ENCODE measurements around the gene BICDL1.

The BICDL1 gene

GRCh38 chr12:120085920-120086645 lies 97.0 kb downstream of the BICDL1 start:
- no peak for DNase-seq

GRCh38 chr12:120086801-120087621 lies 98.0 kb downstream of the BICDL1 start:
- DNase-seq, result peak; percentile 95

- no peak for DNase-seq
Observed at GRCh38 chr12:120089105-120089504, 100.1 kb downstream of the BICDL1 start.

DNA sequence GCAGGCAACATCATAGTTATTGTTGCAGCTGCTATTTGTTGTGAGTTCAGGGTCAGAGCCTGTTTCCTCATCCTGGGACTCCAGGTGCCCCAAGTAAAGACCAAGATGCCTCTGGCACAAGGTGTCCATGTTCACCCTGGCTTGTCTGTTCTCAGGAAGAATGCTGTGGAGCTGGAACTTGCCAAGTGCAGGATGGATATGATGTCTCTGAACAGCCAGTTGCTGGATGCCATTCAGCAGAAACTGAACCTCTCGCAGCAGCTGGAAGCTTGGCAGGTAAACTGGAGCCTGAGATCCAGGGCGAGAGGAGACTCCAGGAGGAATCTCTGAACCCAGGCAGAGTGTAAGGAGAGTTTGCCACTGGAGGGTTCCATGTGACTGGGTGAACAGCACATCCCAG lies 100.8 kb downstream of the BICDL1 start:
- DNase-seq, result no peak

- DNase-seq, result no peak
Observed at GRCh38 chr12:120090206-120090605, 101.2 kb downstream of the BICDL1 start.

DNA sequence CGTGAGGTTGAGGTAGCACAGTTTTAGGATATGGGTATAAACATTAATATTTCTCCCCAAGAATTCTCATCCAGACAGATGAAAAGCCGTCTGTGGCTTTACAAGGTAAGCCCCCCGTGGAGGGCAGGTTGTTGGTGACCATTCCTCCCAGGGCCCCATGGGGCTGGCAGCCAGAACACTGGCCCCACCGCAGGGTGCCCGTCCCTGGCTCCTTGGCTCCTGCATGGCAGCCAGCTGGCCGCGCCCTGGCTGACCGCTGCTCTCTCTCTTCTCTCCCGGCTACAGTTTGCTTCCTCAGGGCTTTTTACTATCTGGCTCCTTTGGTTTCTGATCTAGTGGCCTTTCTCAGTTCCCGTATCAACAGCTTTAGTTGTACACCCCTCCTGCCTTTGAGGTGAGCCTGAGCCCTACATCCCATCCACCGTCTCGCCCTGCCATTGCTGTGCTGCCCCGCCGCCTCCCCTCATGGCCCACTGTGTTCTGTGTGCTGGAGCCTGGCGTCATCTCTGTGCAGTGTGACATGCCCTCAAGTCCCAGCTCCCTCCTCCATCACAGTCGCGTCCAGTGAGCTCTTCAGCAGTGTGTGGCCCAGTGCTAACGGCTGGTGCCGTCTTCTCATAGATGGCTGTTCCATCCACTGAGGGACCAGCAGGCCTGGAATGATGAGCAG lies 101.7 kb downstream of the BICDL1 start:
- DNase-seq, result no peak

- no peak for DNase-seq
Observed at GRCh38 chr12:120091371-120092090, 102.5 kb downstream of the BICDL1 start.

DNA sequence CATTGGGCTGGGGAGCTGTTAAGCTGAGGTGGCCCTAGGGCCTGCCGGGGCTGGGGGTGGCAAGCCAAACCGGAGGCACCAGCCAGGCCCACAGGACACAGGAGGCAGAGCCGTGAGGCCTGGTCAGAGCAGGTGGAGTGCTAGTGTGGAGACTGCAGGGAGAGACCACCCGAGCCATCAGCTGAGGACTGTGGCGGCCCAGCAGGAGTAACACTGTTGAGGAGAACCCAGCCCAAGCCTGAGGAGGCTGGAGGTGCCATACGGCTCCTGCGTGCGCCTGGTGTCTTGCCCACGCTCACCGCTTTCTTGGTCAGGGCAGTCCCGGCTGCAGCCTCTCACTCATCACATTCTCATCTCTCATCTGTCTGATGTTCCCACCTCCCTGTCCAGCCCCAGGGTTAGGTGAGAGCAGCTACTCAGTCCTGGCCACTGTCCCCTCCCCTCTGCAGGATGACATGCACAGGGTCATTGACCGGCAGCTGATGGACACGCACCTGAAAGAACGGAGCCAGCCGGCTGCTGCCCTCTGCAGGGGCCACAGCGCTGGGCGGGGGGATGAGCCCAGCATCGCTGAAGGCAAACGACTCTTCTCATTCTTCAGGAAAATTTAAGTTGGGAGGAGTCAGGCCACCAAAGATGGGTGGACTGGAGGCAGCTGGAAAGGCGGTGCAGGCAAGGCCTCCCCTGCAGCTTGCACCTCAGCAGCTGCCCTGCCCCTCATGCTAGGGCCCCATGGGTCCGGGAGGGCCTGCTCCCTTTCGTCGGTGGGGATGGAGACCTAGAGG lies 103.7 kb downstream of the BICDL1 start:
- no peak for DNase-seq

DNA sequence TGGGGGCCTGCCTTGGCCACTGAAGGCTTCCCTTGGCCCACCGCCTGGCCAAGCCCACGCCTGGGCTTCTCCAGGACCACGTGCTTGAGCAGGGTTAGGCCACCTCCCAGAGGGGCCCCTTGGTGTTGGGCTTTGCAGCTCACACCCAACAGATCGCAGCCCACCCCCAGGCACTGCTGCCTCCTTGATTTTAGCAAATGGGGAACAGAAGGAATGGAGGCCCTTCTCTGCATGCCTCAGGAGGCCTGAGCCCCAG lies 104.2 kb downstream of the BICDL1 start:
- DNase-seq, result no peak

DNA sequence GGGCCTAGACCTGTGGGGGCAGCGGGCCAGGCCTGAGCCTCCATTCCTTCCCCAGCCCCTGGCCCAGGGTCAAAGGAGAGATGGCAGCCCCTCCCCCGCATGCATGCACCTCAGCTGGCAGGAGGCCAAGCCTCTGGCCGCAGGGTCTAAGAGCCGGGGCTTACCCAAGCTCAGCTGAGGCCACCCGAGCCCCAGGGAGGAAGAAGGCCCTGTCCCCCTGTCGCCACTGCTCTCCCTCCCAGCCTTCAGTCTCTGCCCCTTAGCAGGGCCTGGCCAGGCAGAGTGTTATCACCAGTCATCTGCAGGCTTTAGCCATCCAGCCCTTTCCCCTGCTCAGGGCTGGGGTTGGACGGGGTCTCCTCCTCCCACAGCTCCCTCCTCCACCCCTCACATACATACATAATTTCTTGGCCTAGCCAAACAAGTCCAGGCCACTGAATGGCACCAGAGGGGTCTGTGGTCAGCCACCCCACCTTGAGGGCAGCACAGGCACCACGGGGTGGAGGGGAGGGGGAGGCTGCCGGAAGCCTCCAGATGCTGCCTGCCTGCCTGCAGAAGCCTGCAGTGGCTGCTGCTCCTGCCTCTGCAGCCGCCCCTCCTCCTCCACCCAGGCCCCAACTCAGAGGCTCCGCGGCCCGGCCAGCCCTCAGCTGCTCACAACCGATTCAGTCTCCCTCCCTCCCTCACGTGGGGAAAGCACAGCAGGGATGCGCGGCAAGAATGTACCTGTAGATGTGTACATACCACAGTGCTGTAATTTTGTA lies 104.7 kb downstream of the BICDL1 start:
- no peak for DNase-seq

DNA sequence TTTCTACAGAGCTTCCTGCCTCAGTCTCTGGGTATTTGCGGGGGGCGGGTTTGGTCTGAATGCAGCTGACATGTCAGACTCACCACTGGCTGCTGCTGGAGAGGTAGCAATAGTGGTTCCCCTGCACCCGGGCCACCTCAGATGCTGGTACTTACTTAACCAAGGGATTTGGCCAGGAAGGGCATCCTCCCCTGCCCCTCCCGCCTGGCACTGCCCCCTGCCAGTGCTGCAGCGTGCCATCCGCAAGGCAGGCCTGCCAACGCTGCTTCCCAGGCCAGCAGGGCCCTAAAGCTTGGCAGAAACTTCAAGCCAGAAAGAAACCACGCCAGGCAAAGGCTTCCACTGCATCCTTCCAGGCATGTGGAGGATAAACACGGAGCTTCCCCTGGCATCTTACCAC lies 105.4 kb downstream of the BICDL1 start:
- DNase-seq, result no peak

DNA sequence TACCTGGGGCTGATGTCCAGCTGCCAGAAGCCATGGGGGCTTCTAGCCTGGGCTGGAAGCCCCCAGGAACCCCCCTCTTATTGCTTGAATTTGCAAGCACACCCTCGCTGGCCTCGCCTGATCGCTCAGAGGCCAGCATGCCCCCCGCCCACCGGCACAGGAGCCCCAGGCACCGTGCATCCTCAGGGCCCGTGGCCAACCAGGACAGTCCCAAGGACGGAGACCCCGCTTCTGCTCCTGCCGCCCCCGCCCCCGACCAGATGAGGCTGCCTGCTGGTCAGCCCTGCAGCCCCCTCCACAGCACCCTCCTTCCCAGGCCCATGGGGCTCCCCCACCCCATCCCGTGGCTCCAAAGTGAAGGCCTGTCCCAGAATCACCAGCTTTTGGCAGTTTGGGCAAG lies 106.3 kb downstream of the BICDL1 start:
- no peak for DNase-seq

DNA sequence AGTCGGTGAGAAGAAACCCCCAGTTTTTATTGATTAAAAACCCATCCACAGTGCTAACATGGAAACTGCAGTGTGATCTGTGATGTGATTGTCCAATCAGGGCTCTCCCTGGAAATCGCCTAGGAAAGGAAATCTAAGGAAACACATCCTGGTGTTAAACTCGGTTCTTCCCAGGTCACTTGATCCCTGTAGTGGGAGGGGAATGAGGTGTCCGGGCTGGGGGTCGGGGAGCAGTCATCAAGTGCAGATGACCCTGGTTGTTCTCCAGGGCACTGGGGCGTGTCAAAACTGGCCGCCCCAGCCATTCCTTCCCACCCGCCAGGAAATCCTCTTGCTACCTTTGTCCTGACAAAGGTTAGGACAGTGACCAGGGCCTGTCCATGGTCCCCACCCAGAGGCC lies 106.7 kb downstream of the BICDL1 start:
- no peak for DNase-seq

DNA sequence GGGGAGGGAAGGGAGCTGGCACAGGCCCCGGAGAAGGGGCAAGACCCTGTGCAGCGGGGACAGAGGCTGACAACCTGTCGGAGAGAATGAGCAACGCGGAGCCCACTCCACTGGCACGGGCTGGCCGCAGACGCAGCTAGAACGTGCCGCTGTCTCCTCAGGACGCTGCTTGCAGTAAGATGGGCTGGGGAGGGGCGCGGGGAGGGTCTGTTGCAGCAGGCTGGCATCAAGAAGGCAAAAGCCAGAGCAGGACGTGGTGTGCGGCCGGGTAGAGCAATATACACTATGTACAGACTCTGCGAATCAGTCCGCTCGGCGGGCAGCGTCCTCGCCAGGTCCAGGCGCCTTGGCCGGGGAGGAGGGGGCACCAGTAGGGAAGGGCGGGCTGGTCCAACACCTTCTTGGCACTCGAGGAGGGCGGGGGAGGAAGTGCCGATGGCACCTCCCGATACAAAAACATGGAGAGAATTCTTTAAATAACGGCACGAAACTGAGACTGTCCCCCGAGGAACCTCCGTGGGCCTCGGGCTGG lies 107.7 kb downstream of the BICDL1 start:
- no peak for DNase-seq

- DNase-seq, result no peak
Observed at GRCh38 chr12:120098756-120099470, 109.9 kb downstream of the BICDL1 start.

- no peak for DNase-seq
Observed at GRCh38 chr12:120099738-120100137, 110.7 kb downstream of the BICDL1 start.

- no peak for DNase-seq
Observed at GRCh38 chr12:120100630-120101029, 111.6 kb downstream of the BICDL1 start.

GRCh38 chr12:120101182-120101581 lies 112.1 kb downstream of the BICDL1 start:
- no peak for DNase-seq

DNA sequence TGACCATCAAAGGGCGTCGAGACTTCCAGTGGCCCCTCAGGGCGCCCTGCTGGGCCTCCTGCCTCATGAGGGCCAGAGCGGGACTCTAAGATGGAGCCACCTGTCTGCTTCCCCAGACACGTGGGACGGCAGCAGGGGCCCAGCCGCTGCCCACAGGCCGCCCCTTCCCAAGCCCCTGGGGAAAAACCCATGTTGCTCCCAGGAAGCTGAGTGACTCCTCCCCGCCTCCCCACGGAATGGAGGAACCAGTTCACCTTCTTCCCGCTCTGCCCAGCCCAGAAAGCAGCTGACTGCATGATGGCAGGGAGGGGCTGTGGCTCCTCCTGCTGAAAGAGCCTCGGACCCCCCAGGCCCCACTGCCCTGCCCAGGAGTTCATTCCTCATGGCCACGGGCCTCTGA lies 112.6 kb downstream of the BICDL1 start:
- no peak for DNase-seq

GRCh38 chr12:120102189-120103043 lies 113.4 kb downstream of the BICDL1 start:
- no peak for DNase-seq

Data from SIG-M5 (cell line).